Panc1 (cell line): ENCODE measurements around the gene ANO2.

ENCODE experiments used
- CTCF ChIP-seq: fragments of 450-650 bp; IDR thresholded peaks from 2 replicates; pipeline ENCODE4 v1.5.1; 2017; ENCODE audit warnings: mild to moderate bottlenecking
- POLR2AphosphoS5 ChIP-seq: IDR thresholded peaks from 2 replicates; pipeline ENCODE4 v1.6.1; 2012; ENCODE audit warnings: mild to moderate bottlenecking, low read depth, low read length, moderate library complexity
- REST ChIP-seq, 2 experiments: IDR thresholded peaks; 2 replicates each; pipeline ENCODE4 v1.6.1; 2011 to 2012; ENCODE audit warnings: low read depth in 2 of 2, control low read depth in 1 of 2, low read length in 1 of 2, mild to moderate bottlenecking in 1 of 2, moderate library complexity in 1 of 2; ENCODE audit not compliant: insufficient read depth in 1 of 2
- SIN3A ChIP-seq: IDR thresholded peaks from 2 replicates; pipeline ENCODE4 v1.6.1; 2012; ENCODE audit warnings: low read depth, mild to moderate bottlenecking, low read length, moderate library complexity, borderline replicate concordance; ENCODE audit not compliant: insufficient read depth
- TCF7L2 ChIP-seq: IDR thresholded peaks from 2 replicates; pipeline ENCODE4 v1.6.1; 2011; ENCODE audit warnings: mild to moderate bottlenecking, low read depth, low read length, inconsistent platforms

DNA sequence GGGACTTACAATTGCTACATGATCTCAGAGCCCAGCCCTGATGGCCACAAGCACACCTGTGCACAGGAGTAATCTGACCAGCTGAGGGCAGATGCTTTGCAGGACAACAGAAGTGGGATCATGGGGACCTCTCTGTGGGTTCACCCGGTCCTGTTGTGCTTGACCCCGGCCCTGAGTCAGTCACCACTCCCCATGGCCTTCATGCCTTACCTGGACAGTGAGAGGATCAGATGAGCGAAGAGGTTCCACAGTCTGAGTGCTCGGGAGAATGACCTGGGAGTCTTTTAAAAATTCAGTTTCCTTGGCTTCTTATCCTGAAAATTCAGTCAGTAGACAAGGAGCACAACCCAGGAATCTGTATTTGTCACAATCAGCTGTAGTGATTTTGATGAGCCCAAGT, 425.0 kb downstream of the ANO2 start:
- TF ChIP-seq REST (IDR thresholded peaks at IDR 0.05; ENCODE audit: insufficient read depth in 1 of 2, low read depth in 2 of 2, low read length in 1 of 2): no peak
- TF ChIP-seq CTCF: no peak
- no peak for TF ChIP-seq POLR2AphosphoS5
- no peak for TF ChIP-seq TCF7L2
- TF ChIP-seq SIN3A: no peak
